ENCODE measurements around the gene OPA1. TPM values are rescaled to one million over a fixed set of nuclear protein-coding genes. Genes with fewer than 3 reads are reported as not detected.

Gene OPA1
- total RNA-seq, 2 experiments from 2014 or later: 56.1 to 57.6 TPM

- ChIA-PET POLR2A (no interaction called here), CTCF (no interaction called here)
- peaks cover 0 to 4% of the 10 kb centered on the region in 2 experiments for H3K9me3 ChIP-seq (ENCODE audit: control insufficient read depth in 1 of 2, insufficient read depth in 1 of 2, low read length in 2 of 2)
- H3K27ac Mint-ChIP-seq: no peak overlapping the region
- H3K4me3 ChIP-seq (ENCODE audit: low read length): no peak overlapping the region
- DNase-seq (no peak), ATAC-seq (ENCODE audit: poor library complexity) (no peak)
- no peaks in the 10 kb centered on the region for H3K36me3 ChIP-seq (ENCODE audit: insufficient read depth, low read length)
- H3K4me3 Mint-ChIP-seq: no peak overlapping the region
- H3K4me1 Mint-ChIP-seq (ENCODE audit: low read depth): no peaks in the 10 kb centered on the region
- no peak for TF ChIP-seq CTCF (IDR thresholded peaks at IDR 0.05)
- H3K27me3 Mint-ChIP-seq: no peaks in the 10 kb centered on the region
- no peaks in the 10 kb centered on the region for H3K4me1 ChIP-seq (ENCODE audit: insufficient read depth, low read length)
- no peak overlapping the region for H3K27ac ChIP-seq (ENCODE audit: low read depth in 1 of 2, low read length in 2 of 2)
- intact Hi-C loops (cut with DNase I, micrococcal nuclease): no loop called here
- H3K9me3 Mint-ChIP-seq: no peaks in the 10 kb centered on the region
- no peaks in the 10 kb centered on the region for H3K36me3 Mint-ChIP-seq (ENCODE audit: low read depth)
- H3K27me3 ChIP-seq (ENCODE audit: control insufficient read depth in 1 of 2, insufficient read depth in 2 of 2, low read length in 2 of 2): peaks cover 0 to 3% of the 10 kb centered on the region in 2 experiments
Observed at GRCh38 chr3:193732827-193733226, 139.8 kb downstream of the OPA1 start.

GRCh38 chr3:193734737-193735366 is 141.8 kb downstream of the OPA1 start:
- H3K27ac ChIP-seq (ENCODE audit: low read depth in 1 of 2, low read length in 2 of 2): no peak overlapping the region
- ChIA-PET POLR2A (no interaction called here), CTCF (no interaction called here)
- Mint-ChIP-seq H3K27me3 (no peaks in the 10 kb centered on the region), H3K4me3 (no peak overlapping the region), H3K9me3 (no peaks in the 10 kb centered on the region), H3K27ac (no peak overlapping the region), H3K4me1 (ENCODE audit: low read depth) (no peaks in the 10 kb centered on the region), H3K36me3 (ENCODE audit: low read depth) (no peaks in the 10 kb centered on the region)
- H3K4me3 ChIP-seq (ENCODE audit: low read length): no peak overlapping the region
- no peaks in the 10 kb centered on the region for H3K36me3 ChIP-seq (ENCODE audit: insufficient read depth, low read length)
- H3K27me3 ChIP-seq (ENCODE audit: control insufficient read depth in 1 of 2, insufficient read depth in 2 of 2, low read length in 2 of 2): peaks cover 0 to under 1% of the 10 kb centered on the region in 2 experiments
- TF ChIP-seq CTCF (IDR thresholded peaks at IDR 0.05): no peak
- H3K4me1 ChIP-seq (ENCODE audit: insufficient read depth, low read length): no peaks in the 10 kb centered on the region
- H3K9me3 ChIP-seq (ENCODE audit: control insufficient read depth in 1 of 2, insufficient read depth in 1 of 2, low read length in 2 of 2): peaks cover 0 to 4% of the 10 kb centered on the region in 2 experiments
- DNase-seq (no peak), ATAC-seq (ENCODE audit: poor library complexity) (no peak)
- intact Hi-C loops (cut with DNase I, micrococcal nuclease): no loop called here

- H3K36me3 Mint-ChIP-seq (ENCODE audit: low read depth): no peaks in the 10 kb centered on the region
- DNase-seq (no peak), ATAC-seq (ENCODE audit: poor library complexity) (no peak)
- H3K27me3 ChIP-seq (ENCODE audit: control insufficient read depth in 1 of 2, insufficient read depth in 2 of 2, low read length in 2 of 2): no peaks in the 10 kb centered on the region
- no peak overlapping the region for H3K27ac Mint-ChIP-seq
- ChIA-PET POLR2A (no interaction called here), CTCF (interaction anchor here (0.9 kb wide), 1 partner anchor 11 kb away, joined by 3 read pairs; no protein-coding TSS in a partner anchor)
- no peaks in the 10 kb centered on the region for H3K9me3 Mint-ChIP-seq
- no peaks in the 10 kb centered on the region for H3K36me3 ChIP-seq (ENCODE audit: insufficient read depth, low read length)
- intact Hi-C loops (cut with DNase I, micrococcal nuclease): no loop called here
- TF ChIP-seq CTCF (IDR thresholded peaks at IDR 0.05): no peak
- no peaks in the 10 kb centered on the region for H3K4me1 Mint-ChIP-seq (ENCODE audit: low read depth)
- no peaks in the 10 kb centered on the region for H3K4me1 ChIP-seq (ENCODE audit: insufficient read depth, low read length)
- H3K27ac ChIP-seq (ENCODE audit: low read depth in 1 of 2, low read length in 2 of 2): no peak overlapping the region
- peaks cover 0 to 4% of the 10 kb centered on the region in 2 experiments for H3K9me3 ChIP-seq (ENCODE audit: control insufficient read depth in 1 of 2, insufficient read depth in 1 of 2, low read length in 2 of 2)
- H3K4me3 ChIP-seq (ENCODE audit: low read length): no peak overlapping the region
- H3K4me3 Mint-ChIP-seq: no peak overlapping the region
- H3K27me3 Mint-ChIP-seq: no peaks in the 10 kb centered on the region
Observed at GRCh38 chr3:193735850-193736249, 142.8 kb downstream of the OPA1 start.

Measured in CD4-positive, alpha-beta T cell (primary cell).